Anterior cingulate cortex (tissue), 58 donors: ENCODE results near the gene IYD.

Experiments used
- DNase-seq, 58 donors: peaks; one replicate each; lab custom pipeline; 2025; lab: John Stamatoyannopoulos, UW

The IYD gene

GRCh38 chr6:150368762-150369161, at the start of gene IYD:
Gene IYD (plus strand): TSS chr6:150369012. CDS start chr6:150369032, 20 bp downstream.
- DNase-seq, result no peak

GRCh38 chr6:150319924-150320323, 48.9 kb upstream of the IYD start:
- DNase-seq, result no peak

- peak in 16 of 58 donors; percentile 3 to 44 (median 14) for DNase-seq
Measured at GRCh38 chr6:150320442-150320841, 48.4 kb upstream of the IYD start.

- DNase-seq, result no peak
Measured at GRCh38 chr6:150322466-150322871, 46.3 kb upstream of the IYD start.

GRCh38 chr6:150323205-150323604, 45.6 kb upstream of the IYD start:
- no peak for DNase-seq

GRCh38 chr6:150324044-150324443, 44.8 kb upstream of the IYD start:
- no peak for DNase-seq

- no peak for DNase-seq
Measured at GRCh38 chr6:150325066-150325772, 43.6 kb upstream of the IYD start.

- peak in 1 of 58 donors; percentile 7 for DNase-seq
Measured at GRCh38 chr6:150327117-150327774, 41.6 kb upstream of the IYD start.

- no peak for DNase-seq
Measured at GRCh38 chr6:150328744-150329405, 39.9 kb upstream of the IYD start.

GRCh38 chr6:150331344-150331743, 37.5 kb upstream of the IYD start:
- no peak for DNase-seq

- DNase-seq, result no peak
Measured at GRCh38 chr6:150332939-150333584, 35.8 kb upstream of the IYD start.

GRCh38 chr6:150333585-150333941, 35.2 kb upstream of the IYD start:
- DNase-seq, result no peak

GRCh38 chr6:150334790-150335783, 33.7 kb upstream of the IYD start:
- peak in 14 of 58 donors; percentile 2 to 36 (median 12) for DNase-seq

- no peak for DNase-seq
Measured at GRCh38 chr6:150336299-150336698, 32.5 kb upstream of the IYD start.

GRCh38 chr6:150336708-150337107, 32.1 kb upstream of the IYD start:
- no peak for DNase-seq

GRCh38 chr6:150342126-150342525, 26.7 kb upstream of the IYD start:
- DNase-seq, result no peak

- no peak for DNase-seq
Measured at GRCh38 chr6:150343434-150343833, 25.4 kb upstream of the IYD start.

GRCh38 chr6:150345781-150346180, 23.0 kb upstream of the IYD start:
- no peak for DNase-seq

GRCh38 chr6:150346346-150346745, 22.5 kb upstream of the IYD start:
- no peak for DNase-seq

- DNase-seq, result no peak
Measured at GRCh38 chr6:150347845-150348244, 21.0 kb upstream of the IYD start.
